A673 (cell line): ENCODE measurements around the gene AUNIP. TPM values are rescaled to one million over a fixed set of nuclear protein-coding genes. Genes with fewer than 3 reads are reported as not detected.

Source experiments
- BruUV-seq: library from RNA; stranded (reverse); fragments of 400-500 nt; replicated peaks from 2 replicates; lab custom pipeline; 2021; lab: Mats Ljungman, UMichigan
- CTCF ChIA-PET: fragments of 300-600 bp; sonication (Branson Sonifier 250); formaldehyde crosslinking; loops from one replicate; lab custom pipeline; 2022; ENCODE audit warnings: antibody characterized with exemption; lab: Charles Lee
- POLR2A ChIA-PET: fragments of 300-600 bp; sonication (Branson Sonifier 250); formaldehyde crosslinking; loops from one replicate; lab custom pipeline; 2022; ENCODE audit warnings: antibody characterized with exemption; ENCODE audit not compliant: low non-redundant PET; lab: Charles Lee
- DNase-seq: peaks from one replicate; pipeline ENCODE4 v3.0.0-alpha.2; 2015; ENCODE audit warnings: low spot score
- H3K27ac ChIP-seq: fragments of 200-600 bp; sonication (generic); 2 replicates; pipeline ENCODE4 v1.5.1; 2016; ENCODE audit warnings: mixed run types, low read depth, mild to moderate bottlenecking, mixed read lengths, antibody characterized with exemption, low read length; ENCODE audit not compliant: poor library complexity, severe bottlenecking
- H3K27me3 ChIP-seq: fragments of 200-600 bp; sonication (generic); replicated peaks from 2 replicates; pipeline ENCODE4 v1.6.1; 2017; ENCODE audit warnings: mixed run types, low read depth, mild to moderate bottlenecking, mixed read lengths, antibody characterized with exemption, low read length; ENCODE audit not compliant: insufficient read depth, poor library complexity
- H3K36me3 ChIP-seq: fragments of 200-600 bp; sonication (generic); 2 replicates; pipeline ENCODE4 v1.6.1; 2016; ENCODE audit warnings: mixed run types, mild to moderate bottlenecking, mixed read lengths, antibody characterized with exemption, low read length; ENCODE audit not compliant: insufficient read depth, poor library complexity, severe bottlenecking
- H3K4me1 ChIP-seq: fragments of 200-600 bp; sonication (generic); 2 replicates; pipeline ENCODE4 v1.6.1; 2017; ENCODE audit warnings: mixed run types, mild to moderate bottlenecking, mixed read lengths, antibody characterized with exemption, low read length; ENCODE audit not compliant: insufficient read depth, poor library complexity, severe bottlenecking
- H3K4me3 ChIP-seq: fragments of 200-600 bp; sonication (generic); 2 replicates; pipeline ENCODE4 v1.5.1; 2016; ENCODE audit warnings: low read depth, mixed run types, mild to moderate bottlenecking, mixed read lengths, low read length; ENCODE audit not compliant: poor library complexity, severe bottlenecking
- H3K9me3 ChIP-seq: fragments of 200-600 bp; sonication (generic); 2 replicates; pipeline ENCODE4 v1.6.1; 2016; ENCODE audit warnings: mixed run types, low read depth, mild to moderate bottlenecking, mixed read lengths, antibody characterized with exemption, low read length; ENCODE audit not compliant: poor library complexity, severe bottlenecking
- CTCF ChIP-seq: fragments of 300-800, 200-600 bp; sonication (generic); conservative IDR thresholded peaks from 2 replicates; pipeline ENCODE4 v1.5.1; 2017; ENCODE audit warnings: low read depth, mild to moderate bottlenecking, antibody characterized with exemption, low read length, moderate library complexity, mixed read lengths
- EZH2 ChIP-seq: fragments of 200-600 bp; sonication (generic); IDR thresholded peaks from 2 replicates; pipeline ENCODE4 v1.6.1; 2017; ENCODE audit warnings: borderline replicate concordance, low read depth, mild to moderate bottlenecking, mixed read lengths, antibody characterized with exemption, low read length; ENCODE audit not compliant: poor library complexity, severe bottlenecking
- intact Hi-C: fragments of 100-400 bp; cut with micrococcal nuclease; formaldehyde crosslinking; loops from one replicate; pipeline ENCODE4 v1.10.0; 2022; ENCODE audit not compliant: unreplicated experiment
- total RNA-seq: library from RNA; stranded (reverse); gene quantifications from 2 replicates; pipeline ENCODE4 v1.2.3, GENCODE V29; 2021

The AUNIP gene
- total RNA-seq, 1 experiment from 2014 or later = 18.9 TPM

GRCh38 chr1:25814549-25815087 lies 44.6 kb downstream of the AUNIP start:
- intact Hi-C loops = loop anchor here (5.0 kb wide), 1 partner anchor 197 kb away; the partner anchor contains the start of gene MAN1C1
- POLR2A ChIA-PET = no interaction called here

GRCh38 chr1:25813734-25814471 lies 45.4 kb downstream of the AUNIP start:
- POLR2A ChIA-PET = no interaction called here
- Histone ChIP-seq H3K27ac (no peak overlapping the region), H3K4me1 (no peaks in the 10 kb centered on the region), H3K9me3 (no peaks in the 10 kb centered on the region), H3K36me3 (no peaks in the 10 kb centered on the region), H3K4me3 (no peak overlapping the region), H3K27me3 (no peaks in the 10 kb centered on the region)
- no peak for DNase-seq
- BruUV-seq = no TSS peak
- intact Hi-C loops = loop anchor here (5.0 kb wide), 1 partner anchor 197 kb away; the partner anchor contains the start of gene MAN1C1
- TF ChIP-seq CTCF = no peak
- TF ChIP-seq EZH2 = no peak
- CTCF ChIA-PET = no interaction called here

More at GRCh38 chr1:25814549-25815087, 44.6 kb downstream of the AUNIP start:
- no peaks in the 10 kb centered on the region for H3K27me3 ChIP-seq
- CTCF ChIA-PET = no interaction called here
- no peak overlapping the region for H3K27ac ChIP-seq
- no peaks in the 10 kb centered on the region for H3K9me3 ChIP-seq
- DNase-seq = no peak
- H3K4me3 ChIP-seq = no peak overlapping the region
- H3K36me3 ChIP-seq = no peaks in the 10 kb centered on the region
- TF ChIP-seq CTCF = no peak
- TF ChIP-seq EZH2 = no peak
- BruUV-seq = no TSS peak
- no peaks in the 10 kb centered on the region for H3K4me1 ChIP-seq

- Histone ChIP-seq H3K36me3 (no peaks in the 10 kb centered on the region), H3K4me1 (no peaks in the 10 kb centered on the region), H3K9me3 (no peaks in the 10 kb centered on the region), H3K27me3 (no peaks in the 10 kb centered on the region), H3K4me3 (no peak overlapping the region), H3K27ac (no peak overlapping the region)
- CTCF ChIA-PET = no interaction called here
- TF ChIP-seq CTCF (no peak), EZH2 (no peak)
- no TSS peak for BruUV-seq
- POLR2A ChIA-PET = no interaction called here
- intact Hi-C loops = loop anchor here (5.0 kb wide), 1 partner anchor 196 kb away; the partner anchor contains the start of gene MAN1C1
- DNase-seq = no peak
These were observed 46.1 kb downstream of the AUNIP start for GRCh38 chr1:25813071-25813733.
